SW 1271 (cell line): Measurements from ENCODE around the gene DPYSL4.
"Not testable (repeated sequence)": the region's sequence is repeated elsewhere in the genome, so short reads cannot be mapped to it uniquely, and the experiment has no call there.

Experiments
- DNase-seq, 2 experiments: peaks; one replicate each; lab custom pipeline; 2025; lab: John Stamatoyannopoulos, UW

DPYSL4 gene

GRCh38 chr10:132149917-132150316 is 36.8 kb upstream of the DPYSL4 start:
- DNase-seq, result no peak

GRCh38 chr10:132150777-132151176 is 36.0 kb upstream of the DPYSL4 start:
- DNase-seq, result no peak

GRCh38 chr10:132151286-132151950 is 35.3 kb upstream of the DPYSL4 start:
- DNase-seq, result no peak

- no peak for DNase-seq
Observed at GRCh38 chr10:132151951-132152505, 34.7 kb upstream of the DPYSL4 start.

GRCh38 chr10:132152896-132153580 is 33.7 kb upstream of the DPYSL4 start:
- DNase-seq, result no peak

- DNase-seq, result no peak
Observed at GRCh38 chr10:132153616-132154217, 33.0 kb upstream of the DPYSL4 start.

- DNase-seq, result no peak
Observed at GRCh38 chr10:132154440-132154839, 32.3 kb upstream of the DPYSL4 start.

- DNase-seq, result no peak
Observed at GRCh38 chr10:132154931-132155330, 31.8 kb upstream of the DPYSL4 start.

- DNase-seq, result no peak
Observed at GRCh38 chr10:132155723-132156381, 30.9 kb upstream of the DPYSL4 start.

GRCh38 chr10:132156382-132156781 is 30.4 kb upstream of the DPYSL4 start:
- no peak for DNase-seq

GRCh38 chr10:132157101-132157500 is 29.6 kb upstream of the DPYSL4 start:
- DNase-seq, result no peak

GRCh38 chr10:132158122-132158741 is 28.5 kb upstream of the DPYSL4 start:
- DNase-seq, result no peak

- DNase-seq, result no peak
Observed at GRCh38 chr10:132158823-132159222, 27.9 kb upstream of the DPYSL4 start.

- DNase-seq, result not testable (repeated sequence)
Observed at GRCh38 chr10:132159302-132160230, 27.2 kb upstream of the DPYSL4 start.

GRCh38 chr10:132160231-132160630 is 26.5 kb upstream of the DPYSL4 start:
- DNase-seq, result not testable (repeated sequence)

GRCh38 chr10:132160834-132161622 is 25.7 kb upstream of the DPYSL4 start:
- not testable (repeated sequence) for DNase-seq

- no peak for DNase-seq
Observed at GRCh38 chr10:132162021-132162531, 24.7 kb upstream of the DPYSL4 start.

GRCh38 chr10:132162590-132163277 is 24.0 kb upstream of the DPYSL4 start:
- DNase-seq, result no peak

- DNase-seq, result peak in 1 of 2 experiments; percentile 34
Observed at GRCh38 chr10:132163278-132163765, 23.4 kb upstream of the DPYSL4 start.
